Fibroblast of villous mesenchyme (primary cell): ENCODE data around the gene CDH23. TPM values are rescaled to one million over a fixed set of nuclear protein-coding genes. Genes with fewer than 3 reads are reported as not detected.

Experiments used
- DNase-seq: peaks from one replicate; pipeline ENCODE4 v3.0.0-alpha.2; 2010; ENCODE audit warnings: low read depth
- H3K4me3 ChIP-seq: 2 replicates; pipeline ENCODE4 v1.5.1; 2011; ENCODE audit warnings: low read depth, mild to moderate bottlenecking, low read length
- total RNA-seq: library from RNA; depleted of rRNA; stranded (reverse); fragments of >200 nt; gene quantifications from 2 replicates; pipeline ENCODE4 v1.2.3, GENCODE V29; 2012
- TF ChIP-seq, protein P1 (sequence below): IDR thresholded peaks from 2 replicates; pipeline ENCODE4 v1.5.1; 2012; ENCODE audit warnings: low read depth, mild to moderate bottlenecking, low read length; ENCODE audit not compliant: insufficient read depth

The CDH23 gene
- total RNA-seq, 1 donor: under 0.01 TPM

DNA sequence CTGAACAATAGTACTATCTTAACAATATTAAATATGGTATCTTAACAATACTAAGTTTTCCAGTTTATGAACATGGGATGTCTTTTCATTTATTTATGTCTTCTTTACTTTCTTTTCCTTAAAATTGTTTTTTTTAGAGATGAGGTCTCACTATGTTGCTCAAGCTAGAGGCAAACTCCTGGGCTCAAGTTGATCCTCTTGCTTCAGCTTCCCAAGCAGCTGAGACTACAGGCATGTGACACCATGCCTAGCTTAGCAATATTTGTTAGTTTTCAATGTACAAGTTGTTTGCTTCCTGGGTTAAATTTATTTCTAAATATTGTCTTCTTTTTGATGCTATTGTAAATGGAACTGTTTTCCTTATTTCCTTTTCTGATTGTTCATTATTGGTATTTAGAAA lies 16.9 kb downstream of the CDH23 start:
- TF ChIP-seq, protein P1, sequence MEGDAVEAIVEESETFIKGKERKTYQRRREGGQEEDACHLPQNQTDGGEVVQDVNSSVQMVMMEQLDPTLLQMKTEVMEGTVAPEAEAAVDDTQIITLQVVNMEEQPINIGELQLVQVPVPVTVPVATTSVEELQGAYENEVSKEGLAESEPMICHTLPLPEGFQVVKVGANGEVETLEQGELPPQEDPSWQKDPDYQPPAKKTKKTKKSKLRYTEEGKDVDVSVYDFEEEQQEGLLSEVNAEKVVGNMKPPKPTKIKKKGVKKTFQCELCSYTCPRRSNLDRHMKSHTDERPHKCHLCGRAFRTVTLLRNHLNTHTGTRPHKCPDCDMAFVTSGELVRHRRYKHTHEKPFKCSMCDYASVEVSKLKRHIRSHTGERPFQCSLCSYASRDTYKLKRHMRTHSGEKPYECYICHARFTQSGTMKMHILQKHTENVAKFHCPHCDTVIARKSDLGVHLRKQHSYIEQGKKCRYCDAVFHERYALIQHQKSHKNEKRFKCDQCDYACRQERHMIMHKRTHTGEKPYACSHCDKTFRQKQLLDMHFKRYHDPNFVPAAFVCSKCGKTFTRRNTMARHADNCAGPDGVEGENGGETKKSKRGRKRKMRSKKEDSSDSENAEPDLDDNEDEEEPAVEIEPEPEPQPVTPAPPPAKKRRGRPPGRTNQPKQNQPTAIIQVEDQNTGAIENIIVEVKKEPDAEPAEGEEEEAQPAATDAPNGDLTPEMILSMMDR: no peak
- no peak for DNase-seq
- H3K4me3 ChIP-seq: no peak overlapping the region

DNA sequence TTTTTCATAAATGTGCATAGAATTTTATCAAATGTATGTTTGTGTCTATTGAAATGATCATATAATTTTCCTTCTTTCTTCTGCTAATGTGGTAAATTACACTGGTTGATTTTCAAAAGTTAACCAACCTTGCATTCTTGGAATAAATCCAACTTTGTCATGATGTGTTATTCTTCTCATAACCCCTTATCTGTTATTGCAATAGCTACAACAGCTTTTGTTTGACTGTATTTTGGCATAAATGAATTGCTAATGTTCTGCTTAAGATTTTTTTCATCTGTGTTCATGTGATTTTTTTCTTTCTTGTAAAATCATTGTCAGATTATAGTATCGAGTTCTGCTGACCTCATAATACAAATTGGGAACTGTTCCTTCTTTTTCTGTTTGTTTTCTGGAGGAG lies 17.6 kb downstream of the CDH23 start:
- TF ChIP-seq, protein P1: no peak
- H3K4me3 ChIP-seq: no peak overlapping the region
- DNase-seq: no peak

DNA sequence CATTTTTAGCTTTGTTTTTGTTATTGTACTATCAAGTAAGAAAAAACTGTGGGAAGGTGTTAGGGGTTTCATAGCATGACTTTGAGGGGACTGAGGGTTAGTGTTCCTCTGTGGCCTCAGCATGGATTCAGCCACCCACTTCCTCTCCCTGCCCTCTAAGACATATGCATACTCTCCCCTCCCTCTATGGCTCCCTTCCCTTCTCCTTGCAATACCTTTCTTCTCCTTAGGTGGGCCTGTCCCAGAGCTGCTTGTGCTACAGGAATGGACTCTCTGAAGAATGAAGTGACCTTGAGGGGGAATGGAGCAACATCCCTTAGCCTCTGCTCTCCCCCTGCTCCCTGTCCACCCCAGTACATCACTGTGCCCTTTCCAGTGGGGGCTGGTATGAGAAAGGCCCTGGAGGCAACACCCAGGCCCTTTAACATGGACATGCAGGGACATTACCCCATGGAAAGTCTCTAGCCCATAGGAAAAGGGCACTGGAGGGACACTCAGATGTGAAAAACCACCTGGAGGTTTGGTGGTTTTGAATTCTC lies 22.4 kb downstream of the CDH23 start:
- no peak for DNase-seq
- TF ChIP-seq, protein P1: no peak

DNA sequence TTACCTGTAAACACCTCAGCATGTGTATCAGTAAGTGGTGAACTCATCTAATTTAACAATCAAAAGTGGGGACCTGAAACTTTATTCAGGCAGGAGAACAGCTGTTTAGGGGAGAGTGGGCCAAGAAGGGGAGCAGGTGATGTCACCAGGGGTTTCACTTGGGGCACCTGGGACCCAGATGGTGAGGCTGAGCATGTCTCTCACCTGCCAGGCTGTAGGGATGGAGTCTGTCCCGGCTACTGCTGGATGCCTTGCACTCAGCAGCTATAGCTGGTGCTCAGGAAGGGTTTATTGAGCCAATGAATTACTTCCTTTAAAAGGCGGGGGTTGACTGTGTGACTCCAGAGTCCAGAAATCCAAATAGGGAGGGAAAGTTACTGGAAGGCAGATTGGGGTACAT lies 23.0 kb downstream of the CDH23 start:
- no peak overlapping the region for H3K4me3 ChIP-seq
- no peak for DNase-seq
- TF ChIP-seq, protein P1: no peak

More for the DNA sequence above, 22.4 kb downstream of the CDH23 start:
- H3K4me3 ChIP-seq: no peak overlapping the region

DNA sequence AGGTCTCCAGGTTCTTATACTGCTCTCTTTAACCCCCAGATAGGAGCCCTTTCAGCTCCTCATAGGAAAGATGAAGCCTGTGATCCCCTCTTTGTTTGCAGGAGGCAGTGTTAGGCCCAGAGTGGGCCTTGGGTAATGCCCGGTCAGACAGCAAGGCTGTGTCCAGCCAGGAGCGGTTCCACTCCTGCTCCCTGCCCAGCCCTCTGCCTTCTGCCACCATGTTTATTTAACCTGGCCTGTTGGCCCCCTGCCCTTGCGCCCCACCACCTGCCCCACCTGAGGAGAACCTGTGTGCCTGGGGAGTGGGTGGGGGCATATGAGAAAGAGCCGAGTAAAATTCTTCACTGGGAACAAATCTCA lies 24.3 kb downstream of the CDH23 start:
- DNase-seq: no peak
- H3K4me3 ChIP-seq: no peak overlapping the region
- TF ChIP-seq, protein P1: no peak

DNA sequence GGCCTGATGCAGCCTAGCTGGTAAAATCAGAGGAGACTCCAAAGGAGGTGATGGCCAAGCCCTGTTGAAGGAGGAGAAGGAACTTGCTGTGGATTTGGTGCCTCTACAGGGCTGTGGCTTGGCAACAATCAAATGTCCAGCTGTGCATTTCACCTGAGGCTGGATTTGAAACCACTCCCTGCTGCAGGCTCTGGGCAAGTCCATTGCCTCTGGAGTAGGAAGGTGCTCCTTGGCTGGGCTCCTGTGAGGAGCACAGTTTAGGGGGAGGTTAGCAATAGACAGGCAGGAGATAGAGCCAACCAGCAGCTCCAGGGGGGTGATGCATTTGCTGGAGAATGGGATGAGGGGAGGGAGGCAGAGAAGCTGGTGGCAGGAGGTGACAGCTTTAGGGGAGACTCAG lies 26.5 kb downstream of the CDH23 start:
- TF ChIP-seq, protein P1: no peak
- DNase-seq: no peak
- H3K4me3 ChIP-seq: no peak overlapping the region

DNA sequence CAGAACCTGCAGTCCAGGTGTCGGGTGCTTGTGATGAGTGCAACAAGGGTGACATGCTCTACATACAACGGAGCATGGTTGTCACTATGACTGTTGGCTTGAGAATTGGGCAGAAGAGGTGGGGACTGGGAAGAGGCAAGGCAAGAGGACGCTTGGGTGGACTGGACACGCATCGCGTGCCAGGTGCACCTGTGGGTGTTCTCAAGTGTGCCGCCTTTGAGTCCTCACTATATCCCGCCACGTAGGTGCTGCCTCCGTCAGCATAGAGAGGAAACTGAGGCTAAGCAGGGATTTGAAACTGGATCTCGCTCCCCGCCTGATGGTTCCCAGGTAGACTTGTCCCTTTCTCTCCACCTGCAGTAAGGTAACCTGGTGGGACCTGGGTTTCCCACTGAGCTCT lies 27.2 kb downstream of the CDH23 start:
- no peak overlapping the region for H3K4me3 ChIP-seq
- TF ChIP-seq, protein P1: no peak
- no peak for DNase-seq
